K562 (cell line): ENCODE measurements around the gene RNF44. TPM values are rescaled to one million over a fixed set of nuclear protein-coding genes. Genes with fewer than 3 reads are reported as not detected.

Experiments used
- CC2D1A ChIP-seq: fragments of 450-650 bp; IDR thresholded peaks from 2 replicates; pipeline ENCODE4 v1.6.1; 2017; ENCODE audit warnings: mild to moderate bottlenecking
- HNRNPUL1 ChIP-seq: fragments of 200-400 bp; formaldehyde crosslinking; IDR thresholded peaks from 2 replicates; pipeline ENCODE4 v1.6.1; 2017; ENCODE audit warnings: low read length
- KLF13 ChIP-seq: fragments of 450-650 bp; IDR thresholded peaks from 2 replicates; pipeline ENCODE4 v1.6.1; 2016; ENCODE audit warnings: missing genetic modification characterization, low read depth, mild to moderate bottlenecking, missing compliant biosample characterization, moderate library complexity, borderline replicate concordance
- MTA3 ChIP-seq: fragments of 450-650 bp; formaldehyde crosslinking; IDR thresholded peaks from 2 replicates; pipeline ENCODE4 v1.6.1; 2017; ENCODE audit warnings: mild to moderate bottlenecking, borderline replicate concordance
- RB1 ChIP-seq: fragments of 450-650 bp; IDR thresholded peaks from 2 replicates; pipeline ENCODE4 v1.6.1; 2017; ENCODE audit warnings: low read depth, mild to moderate bottlenecking
- SMARCC2 ChIP-seq: fragments of 450-650 bp; IDR thresholded peaks from 2 replicates; pipeline ENCODE4 v1.6.1; 2017; ENCODE audit warnings: antibody characterized with exemption, moderate library complexity, mild to moderate bottlenecking, low read depth
- XRCC4 ChIP-seq: IDR thresholded peaks from one replicate; pipeline ENCODE4 v1.6.1; 2011; ENCODE audit not compliant: insufficient read depth, insufficient read length; ENCODE audit errors: extremely low read depth
- ZNF696 ChIP-seq: fragments of 250-450 bp; sonication (Bioruptor Pico); conservative IDR thresholded peaks from 2 replicates; pipeline ENCODE4 v1.4.0; 2020; ENCODE audit warnings: mild to moderate bottlenecking, moderate library complexity
- ZNF766 ChIP-seq: fragments of 200-800 bp; sonication (Bioruptor generic); conservative IDR thresholded peaks from 2 replicates; pipeline ENCODE4 v1.6.1; 2016; ENCODE audit warnings: missing genetic modification characterization, missing compliant biosample characterization
- polyA plus RNA-seq, 8 experiments: library from polyadenylated mRNA; depleted of rRNA in 4 of 8; stranded (reverse) in 5 of 8; unstranded in 3 of 8; fragments of >200 nt; fragmentation: Nextera tagmentation in 2 of 8; fragmentation: Illumina TruSeq in 1 of 8; extraction: Ambion mirVana in 2 of 8; extraction: Trizol in 1 of 8; gene quantifications; 2 replicates each; pipeline versions ENCODE4 v1.2.1 to v1.2.3, GENCODE V29; 2011 to 2014; ENCODE audit warnings: inconsistent platforms in 1 of 8, missing spikeins in 1 of 8
- total RNA-seq, 7 experiments: library from RNA; depleted of rRNA in 6 of 7; stranded (reverse); fragments of >200 nt in 6 of 7; fragmentation: Illumina TruSeq in 2 of 7; extraction: Trizol in 2 of 7; gene quantifications; 2 replicates each; pipeline versions ENCODE4 v1.2.1 to v1.2.3, GENCODE V29; 2011 to 2021; ENCODE audit warnings: low replicate concordance in 1 of 7
- TF ChIP-seq, protein P1 (sequence below): sonication (generic); formaldehyde crosslinking; IDR thresholded peaks from 2 replicates; pipeline ENCODE4 v1.8.0; 2022; ENCODE audit warnings: mild to moderate bottlenecking, missing genetic modification reagents
- TF ChIP-seq, protein P2 (sequence below): fragments of 250-450 bp; sonication (Bioruptor Pico); IDR thresholded peaks from 2 replicates; pipeline ENCODE4 v1.8.0; 2021; ENCODE audit warnings: borderline replicate concordance, mild to moderate bottlenecking, moderate library complexity; ENCODE audit not compliant: poor library complexity, severe bottlenecking
- TF ChIP-seq, protein P3 (sequence below): IDR thresholded peaks from 2 replicates; pipeline ENCODE4 v1.6.1; 2011; ENCODE audit warnings: borderline replicate concordance, low read depth, mild to moderate bottlenecking, moderate library complexity, low read length; ENCODE audit not compliant: insufficient read depth, poor library complexity, severe bottlenecking
- TF ChIP-seq, protein P4 (sequence below), 2 experiments: fragments of 450-650 bp; IDR thresholded peaks; 2 replicates each; pipeline ENCODE4 v1.6.1; 2018; ENCODE audit warnings: mild to moderate bottlenecking in 2 of 2, low read depth in 1 of 2; ENCODE audit not compliant: partially characterized antibody in 2 of 2
- TF ChIP-seq, protein P5 (sequence below): fragments of 250-450 bp; sonication (Bioruptor Pico); IDR thresholded peaks from 2 replicates; pipeline ENCODE4 v1.5.0; 2021; ENCODE audit warnings: mild to moderate bottlenecking, borderline replicate concordance

The RNF44 gene
- total and polyA plus RNA-seq, 9 of the 15 experiments (the other 6 are each of a cell fraction or from before 2014, with no cell fraction given), result 1.6 to 82.6 (median 7.4) TPM

DNA sequence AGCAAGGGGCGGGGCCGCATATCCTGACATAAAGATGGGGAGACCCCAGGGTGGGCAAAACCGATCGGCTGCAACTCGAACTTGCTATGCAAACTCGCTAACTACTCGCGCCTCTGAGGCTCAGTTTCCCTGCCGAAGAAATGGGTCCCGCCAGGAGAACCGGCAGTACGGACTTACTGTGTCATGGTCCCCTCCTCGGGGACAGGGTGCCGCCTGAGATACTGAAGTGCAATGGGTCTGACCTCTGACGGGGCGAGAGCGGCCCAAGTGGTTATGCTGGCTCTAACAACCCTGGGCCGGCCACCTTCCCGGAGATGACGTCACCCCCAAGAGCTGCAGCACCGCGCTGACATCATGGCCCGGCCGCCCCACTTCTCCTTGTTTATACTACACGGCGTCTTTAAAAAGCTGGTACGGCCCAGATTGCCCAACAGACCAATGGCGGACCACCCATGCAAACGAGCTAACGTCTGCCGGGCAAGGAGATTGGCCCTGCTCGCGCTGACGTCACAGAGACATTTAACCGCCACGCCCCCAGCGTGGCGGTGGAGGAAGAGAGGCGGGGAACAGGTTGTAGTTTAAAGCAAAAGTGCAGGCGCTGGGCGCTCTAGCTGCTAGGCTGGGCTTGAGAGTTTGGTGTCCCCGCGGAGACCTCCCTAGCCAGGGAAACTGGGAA, 490 bp upstream of the RNF44 start (continued):
- TF ChIP-seq, protein P1, sequence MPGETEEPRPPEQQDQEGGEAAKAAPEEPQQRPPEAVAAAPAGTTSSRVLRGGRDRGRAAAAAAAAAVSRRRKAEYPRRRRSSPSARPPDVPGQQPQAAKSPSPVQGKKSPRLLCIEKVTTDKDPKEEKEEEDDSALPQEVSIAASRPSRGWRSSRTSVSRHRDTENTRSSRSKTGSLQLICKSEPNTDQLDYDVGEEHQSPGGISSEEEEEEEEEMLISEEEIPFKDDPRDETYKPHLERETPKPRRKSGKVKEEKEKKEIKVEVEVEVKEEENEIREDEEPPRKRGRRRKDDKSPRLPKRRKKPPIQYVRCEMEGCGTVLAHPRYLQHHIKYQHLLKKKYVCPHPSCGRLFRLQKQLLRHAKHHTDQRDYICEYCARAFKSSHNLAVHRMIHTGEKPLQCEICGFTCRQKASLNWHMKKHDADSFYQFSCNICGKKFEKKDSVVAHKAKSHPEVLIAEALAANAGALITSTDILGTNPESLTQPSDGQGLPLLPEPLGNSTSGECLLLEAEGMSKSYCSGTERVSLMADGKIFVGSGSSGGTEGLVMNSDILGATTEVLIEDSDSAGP (CRISPR knock-in tag), result peak; percentile 95
- TF ChIP-seq, protein P2, sequence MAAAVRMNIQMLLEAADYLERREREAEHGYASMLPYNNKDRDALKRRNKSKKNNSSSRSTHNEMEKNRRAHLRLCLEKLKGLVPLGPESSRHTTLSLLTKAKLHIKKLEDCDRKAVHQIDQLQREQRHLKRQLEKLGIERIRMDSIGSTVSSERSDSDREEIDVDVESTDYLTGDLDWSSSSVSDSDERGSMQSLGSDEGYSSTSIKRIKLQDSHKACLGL (CRISPR knock-in tag), result no peak
- TF ChIP-seq, protein P3, sequence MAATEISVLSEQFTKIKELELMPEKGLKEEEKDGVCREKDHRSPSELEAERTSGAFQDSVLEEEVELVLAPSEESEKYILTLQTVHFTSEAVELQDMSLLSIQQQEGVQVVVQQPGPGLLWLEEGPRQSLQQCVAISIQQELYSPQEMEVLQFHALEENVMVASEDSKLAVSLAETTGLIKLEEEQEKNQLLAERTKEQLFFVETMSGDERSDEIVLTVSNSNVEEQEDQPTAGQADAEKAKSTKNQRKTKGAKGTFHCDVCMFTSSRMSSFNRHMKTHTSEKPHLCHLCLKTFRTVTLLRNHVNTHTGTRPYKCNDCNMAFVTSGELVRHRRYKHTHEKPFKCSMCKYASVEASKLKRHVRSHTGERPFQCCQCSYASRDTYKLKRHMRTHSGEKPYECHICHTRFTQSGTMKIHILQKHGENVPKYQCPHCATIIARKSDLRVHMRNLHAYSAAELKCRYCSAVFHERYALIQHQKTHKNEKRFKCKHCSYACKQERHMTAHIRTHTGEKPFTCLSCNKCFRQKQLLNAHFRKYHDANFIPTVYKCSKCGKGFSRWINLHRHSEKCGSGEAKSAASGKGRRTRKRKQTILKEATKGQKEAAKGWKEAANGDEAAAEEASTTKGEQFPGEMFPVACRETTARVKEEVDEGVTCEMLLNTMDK, result no peak
- TF ChIP-seq ZNF696, result no peak
- peak; percentile 58 for TF ChIP-seq KLF13 (tag)
- TF ChIP-seq MTA3, result peak; percentile 98
- TF ChIP-seq HNRNPUL1, result no peak
- 0 out of 2 replicates have a peak, but pooled peaks have one; percentile 37 for TF ChIP-seq CC2D1A
- no peak for TF ChIP-seq XRCC4
- TF ChIP-seq RB1, result peak; percentile 32; the same call in 1 of the 2 replicates
- TF ChIP-seq, protein P4, sequence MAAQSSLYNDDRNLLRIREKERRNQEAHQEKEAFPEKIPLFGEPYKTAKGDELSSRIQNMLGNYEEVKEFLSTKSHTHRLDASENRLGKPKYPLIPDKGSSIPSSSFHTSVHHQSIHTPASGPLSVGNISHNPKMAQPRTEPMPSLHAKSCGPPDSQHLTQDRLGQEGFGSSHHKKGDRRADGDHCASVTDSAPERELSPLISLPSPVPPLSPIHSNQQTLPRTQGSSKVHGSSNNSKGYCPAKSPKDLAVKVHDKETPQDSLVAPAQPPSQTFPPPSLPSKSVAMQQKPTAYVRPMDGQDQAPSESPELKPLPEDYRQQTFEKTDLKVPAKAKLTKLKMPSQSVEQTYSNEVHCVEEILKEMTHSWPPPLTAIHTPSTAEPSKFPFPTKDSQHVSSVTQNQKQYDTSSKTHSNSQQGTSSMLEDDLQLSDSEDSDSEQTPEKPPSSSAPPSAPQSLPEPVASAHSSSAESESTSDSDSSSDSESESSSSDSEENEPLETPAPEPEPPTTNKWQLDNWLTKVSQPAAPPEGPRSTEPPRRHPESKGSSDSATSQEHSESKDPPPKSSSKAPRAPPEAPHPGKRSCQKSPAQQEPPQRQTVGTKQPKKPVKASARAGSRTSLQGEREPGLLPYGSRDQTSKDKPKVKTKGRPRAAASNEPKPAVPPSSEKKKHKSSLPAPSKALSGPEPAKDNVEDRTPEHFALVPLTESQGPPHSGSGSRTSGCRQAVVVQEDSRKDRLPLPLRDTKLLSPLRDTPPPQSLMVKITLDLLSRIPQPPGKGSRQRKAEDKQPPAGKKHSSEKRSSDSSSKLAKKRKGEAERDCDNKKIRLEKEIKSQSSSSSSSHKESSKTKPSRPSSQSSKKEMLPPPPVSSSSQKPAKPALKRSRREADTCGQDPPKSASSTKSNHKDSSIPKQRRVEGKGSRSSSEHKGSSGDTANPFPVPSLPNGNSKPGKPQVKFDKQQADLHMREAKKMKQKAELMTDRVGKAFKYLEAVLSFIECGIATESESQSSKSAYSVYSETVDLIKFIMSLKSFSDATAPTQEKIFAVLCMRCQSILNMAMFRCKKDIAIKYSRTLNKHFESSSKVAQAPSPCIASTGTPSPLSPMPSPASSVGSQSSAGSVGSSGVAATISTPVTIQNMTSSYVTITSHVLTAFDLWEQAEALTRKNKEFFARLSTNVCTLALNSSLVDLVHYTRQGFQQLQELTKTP (IDR thresholded peaks at IDR 0.05; ENCODE audit: low read depth in 1 of 2, partially characterized antibody in 2 of 2), result peak in 1 of 2 experiments; percentile 74
- TF ChIP-seq ZNF766, result peak; percentile 48; the same call in 1 of the 2 replicates
- TF ChIP-seq SMARCC2, result peak; percentile 50; the same call in 1 of the 2 replicates
- TF ChIP-seq, protein P5, sequence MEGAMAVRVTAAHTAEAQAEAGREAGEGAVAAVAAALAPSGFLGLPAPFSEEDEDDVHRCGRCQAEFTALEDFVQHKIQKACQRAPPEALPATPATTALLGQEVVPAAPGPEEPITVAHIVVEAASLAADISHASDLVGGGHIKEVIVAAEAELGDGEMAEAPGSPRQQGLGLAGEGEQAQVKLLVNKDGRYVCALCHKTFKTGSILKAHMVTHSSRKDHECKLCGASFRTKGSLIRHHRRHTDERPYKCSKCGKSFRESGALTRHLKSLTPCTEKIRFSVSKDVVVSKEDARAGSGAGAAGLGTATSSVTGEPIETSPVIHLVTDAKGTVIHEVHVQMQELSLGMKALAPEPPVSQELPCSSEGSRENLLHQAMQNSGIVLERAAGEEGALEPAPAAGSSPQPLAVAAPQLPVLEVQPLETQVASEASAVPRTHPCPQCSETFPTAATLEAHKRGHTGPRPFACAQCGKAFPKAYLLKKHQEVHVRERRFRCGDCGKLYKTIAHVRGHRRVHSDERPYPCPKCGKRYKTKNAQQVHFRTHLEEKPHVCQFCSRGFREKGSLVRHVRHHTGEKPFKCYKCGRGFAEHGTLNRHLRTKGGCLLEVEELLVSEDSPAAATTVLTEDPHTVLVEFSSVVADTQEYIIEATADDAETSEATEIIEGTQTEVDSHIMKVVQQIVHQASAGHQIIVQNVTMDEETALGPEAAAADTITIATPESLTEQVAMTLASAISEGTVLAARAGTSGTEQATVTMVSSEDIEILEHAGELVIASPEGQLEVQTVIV (CRISPR knock-in tag), result no peak
